DMS153 treated with DMSO at 0.1 percent for 48 hours (cell line): ENCODE measurements around the gene KSR1.
"Not testable (repeated sequence)": the region's sequence is repeated elsewhere in the genome, so short reads cannot be mapped to it uniquely, and the experiment has no call there.

ENCODE experiments used
- DNase-seq: peaks from one replicate; lab custom pipeline; 2025; ENCODE audit not compliant: unreplicated experiment; lab: John Stamatoyannopoulos, UW

The KSR1 gene

DNA sequence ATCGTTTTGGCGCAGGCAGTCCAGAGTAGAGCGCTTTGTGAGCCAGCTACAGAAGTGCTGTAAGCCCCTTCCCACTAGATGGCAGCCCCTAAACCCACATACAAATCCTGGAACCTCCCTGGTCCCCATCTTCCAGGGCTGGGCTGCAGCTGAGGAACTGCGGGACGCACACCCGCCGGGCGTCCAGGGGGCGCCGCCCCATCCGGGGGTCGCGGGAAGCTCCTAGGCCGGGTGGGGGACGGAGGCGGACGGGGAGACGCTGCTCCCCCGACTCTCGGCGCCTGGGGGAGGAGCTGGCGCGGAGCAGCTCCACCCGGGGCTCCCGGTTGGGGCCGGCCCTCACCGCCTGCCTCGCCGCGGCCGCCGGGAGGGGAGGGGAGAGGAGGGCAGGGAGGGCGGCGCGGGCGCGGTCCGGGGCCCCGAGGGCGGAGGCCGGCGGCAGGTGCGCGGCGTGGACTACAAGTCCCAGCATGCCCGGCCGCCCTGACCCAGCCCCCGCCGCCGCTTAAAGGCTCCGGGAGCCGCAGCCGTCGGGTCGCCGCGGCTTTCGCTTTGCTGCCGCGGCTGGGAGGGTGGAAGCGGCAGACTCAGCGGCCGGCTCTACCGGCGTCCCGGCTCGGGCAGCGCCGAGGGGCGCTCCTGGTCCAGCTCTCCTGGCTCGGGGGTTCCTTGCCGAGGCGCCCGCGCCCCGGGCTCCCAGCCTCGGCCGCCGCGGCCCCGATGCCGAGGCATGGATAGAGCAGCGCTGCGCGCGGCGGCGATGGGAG lies at the start of gene KSR1:
Gene KSR1, plus strand, starts transcription at position 535 of the 767 bp plus-strand sequence. Its CDS starts 196 bp downstream, at position 731.
- peak; percentile 68 for DNase-seq

DNA sequence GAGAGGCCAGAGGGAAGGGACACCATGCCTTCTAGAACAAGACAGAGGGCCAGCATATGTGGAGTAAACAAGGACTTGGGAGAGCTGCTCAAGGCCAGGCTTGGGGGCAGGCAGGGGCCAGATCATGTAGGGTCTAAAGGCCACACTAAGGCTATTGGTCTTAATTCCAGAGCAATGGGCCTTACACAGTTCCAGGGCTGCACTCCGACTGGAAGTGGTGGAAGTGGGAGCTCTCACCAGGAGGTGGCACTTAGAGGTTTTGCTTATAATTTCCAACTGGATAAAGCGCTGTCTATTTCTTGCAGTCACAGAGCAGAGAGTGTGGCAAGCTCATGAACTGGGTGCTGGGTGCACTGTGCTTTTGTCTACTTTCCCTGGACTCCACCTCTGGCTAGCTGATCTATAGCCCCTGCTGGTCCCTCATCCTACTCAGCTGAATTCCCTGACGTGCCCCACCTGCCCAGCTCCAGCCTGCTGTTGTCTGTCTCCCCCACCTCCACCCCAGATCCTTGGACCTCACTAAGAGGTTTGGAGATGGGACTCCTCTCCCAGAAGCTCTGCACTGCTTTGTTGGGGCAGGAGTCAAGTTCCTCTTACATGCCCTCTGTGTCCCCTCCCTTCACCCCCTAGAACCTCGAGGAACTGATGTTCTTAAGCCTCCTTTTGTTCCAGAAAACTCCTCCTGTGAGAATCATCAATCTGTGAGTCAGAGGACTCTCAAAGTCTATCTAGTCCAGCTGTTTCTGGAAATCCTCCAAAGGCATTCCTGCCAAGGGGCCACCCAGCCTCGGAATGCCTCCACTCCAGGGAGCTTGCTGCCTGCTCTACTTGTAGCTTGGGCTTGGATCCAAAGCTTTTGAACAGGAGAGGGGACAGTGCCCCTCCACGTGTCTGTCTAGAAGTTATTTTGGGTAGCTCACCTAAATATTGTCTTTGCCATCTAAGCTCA lies 48.1 kb upstream of the KSR1 start:
- DNase-seq, result no peak

DNA sequence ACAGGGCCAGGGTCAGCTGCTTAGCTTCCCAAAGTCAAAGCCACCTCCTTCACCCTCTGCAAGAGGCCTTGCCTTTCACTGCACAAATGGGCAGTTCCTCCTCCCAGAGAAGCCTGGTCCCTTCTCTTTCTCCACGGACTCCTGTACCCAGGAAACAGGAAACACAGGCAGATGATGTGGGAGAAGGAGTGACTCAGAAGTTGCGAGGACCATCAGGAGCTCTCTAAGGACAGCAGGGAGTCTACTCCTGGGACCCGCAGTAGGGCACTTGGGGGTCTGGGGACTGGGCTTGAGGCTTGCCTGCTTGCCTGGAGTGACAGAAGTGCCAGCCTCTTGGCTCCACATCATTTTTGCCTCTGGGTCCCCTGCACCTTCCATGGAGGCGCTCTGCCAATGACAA lies 47.4 kb upstream of the KSR1 start:
- no peak for DNase-seq

DNA sequence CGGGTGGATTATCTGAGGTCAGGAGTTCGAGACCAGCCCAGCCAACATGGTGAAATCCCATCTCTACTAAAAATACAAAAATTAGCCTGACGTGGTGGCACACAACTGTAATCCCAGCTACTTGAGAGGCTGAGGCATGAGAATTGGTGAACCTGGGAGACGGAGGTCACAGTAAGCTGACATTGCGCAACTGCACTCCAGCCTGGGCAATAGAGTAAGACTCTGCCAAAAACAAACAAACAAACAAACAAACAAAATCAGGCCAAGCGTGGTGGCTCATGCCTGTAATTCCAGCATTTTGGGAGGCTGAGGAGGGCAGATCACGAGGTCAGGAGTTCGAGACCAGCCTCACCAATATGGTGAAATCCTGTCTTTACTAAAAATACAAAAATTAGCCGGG lies 44.1 kb upstream of the KSR1 start:
- not testable (repeated sequence) for DNase-seq

DNA sequence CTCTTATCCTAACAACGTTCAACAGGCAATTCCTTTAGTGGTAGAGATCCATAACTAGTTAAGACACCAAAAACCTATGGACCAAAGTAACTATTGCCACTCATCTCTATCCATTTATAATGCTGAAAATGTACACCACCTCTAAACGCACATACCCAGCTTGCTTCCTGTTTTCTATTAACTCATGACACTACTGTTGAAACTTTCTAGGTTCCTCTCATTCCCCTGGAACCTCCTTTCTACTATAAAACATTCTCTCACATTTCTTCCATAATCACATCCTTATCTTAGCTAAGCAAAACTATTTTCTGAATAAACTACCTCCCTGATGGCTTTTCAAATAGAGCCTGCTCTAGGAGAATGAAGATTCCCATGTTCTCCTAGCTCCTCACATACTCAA lies 42.9 kb upstream of the KSR1 start:
- DNase-seq, result no peak

DNA sequence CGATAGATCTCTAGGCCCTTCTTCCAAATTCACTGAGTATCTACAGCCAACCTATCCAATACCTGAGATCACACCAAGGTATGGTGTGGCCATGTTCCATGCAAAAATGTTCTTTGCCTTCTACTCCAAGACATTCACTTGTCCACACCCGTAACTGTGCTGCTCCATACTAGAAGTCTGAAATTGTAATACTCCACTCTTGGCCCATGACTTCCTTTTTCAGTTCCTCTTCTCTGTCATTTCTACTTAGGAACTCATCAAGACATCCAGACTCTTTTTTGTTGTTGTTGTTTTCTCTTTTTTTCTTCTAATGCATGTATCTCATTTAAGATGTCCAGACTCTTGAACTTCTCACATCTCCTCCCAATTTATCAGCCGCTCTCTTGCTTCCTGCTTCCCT lies 42.5 kb upstream of the KSR1 start:
- DNase-seq, result no peak

DNA sequence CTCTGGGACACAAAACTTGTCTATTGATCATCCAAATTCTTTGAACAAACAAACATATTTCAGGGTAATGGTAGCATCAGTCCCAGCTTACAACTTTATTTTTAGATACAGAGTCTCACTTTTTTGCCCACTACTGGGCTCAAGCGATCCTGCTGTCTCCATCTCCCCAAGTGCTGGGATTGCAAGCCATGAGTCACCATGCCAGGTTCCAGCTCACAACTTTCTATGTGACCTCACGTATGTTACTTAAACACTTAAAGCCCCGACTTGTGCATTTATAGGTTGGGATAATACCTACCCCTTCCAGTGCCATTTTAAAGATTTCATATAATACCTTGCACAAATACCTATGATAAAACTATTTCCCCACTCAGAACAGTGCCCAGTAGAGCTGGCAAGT lies 42.0 kb upstream of the KSR1 start:
- DNase-seq, result no peak

DNA sequence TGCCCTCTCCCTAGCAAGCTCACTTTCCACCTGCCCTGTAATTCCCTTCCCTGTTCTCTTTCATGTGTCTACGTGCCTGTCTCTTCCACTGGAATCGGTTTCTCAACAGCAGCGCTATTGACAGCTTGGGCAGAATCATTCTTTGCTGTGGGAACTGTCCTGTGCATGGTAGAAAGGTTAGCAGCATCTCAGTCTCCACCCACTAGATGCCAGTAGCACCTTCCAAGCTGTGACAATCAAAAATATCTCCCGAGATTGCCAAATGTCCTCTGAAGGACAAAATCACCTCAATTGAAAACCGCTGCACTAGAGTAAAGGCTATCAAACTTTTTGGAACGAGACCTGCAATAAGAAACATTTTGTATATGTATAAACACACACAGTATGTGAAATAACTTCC lies 41.6 kb upstream of the KSR1 start:
- no peak for DNase-seq

DNA sequence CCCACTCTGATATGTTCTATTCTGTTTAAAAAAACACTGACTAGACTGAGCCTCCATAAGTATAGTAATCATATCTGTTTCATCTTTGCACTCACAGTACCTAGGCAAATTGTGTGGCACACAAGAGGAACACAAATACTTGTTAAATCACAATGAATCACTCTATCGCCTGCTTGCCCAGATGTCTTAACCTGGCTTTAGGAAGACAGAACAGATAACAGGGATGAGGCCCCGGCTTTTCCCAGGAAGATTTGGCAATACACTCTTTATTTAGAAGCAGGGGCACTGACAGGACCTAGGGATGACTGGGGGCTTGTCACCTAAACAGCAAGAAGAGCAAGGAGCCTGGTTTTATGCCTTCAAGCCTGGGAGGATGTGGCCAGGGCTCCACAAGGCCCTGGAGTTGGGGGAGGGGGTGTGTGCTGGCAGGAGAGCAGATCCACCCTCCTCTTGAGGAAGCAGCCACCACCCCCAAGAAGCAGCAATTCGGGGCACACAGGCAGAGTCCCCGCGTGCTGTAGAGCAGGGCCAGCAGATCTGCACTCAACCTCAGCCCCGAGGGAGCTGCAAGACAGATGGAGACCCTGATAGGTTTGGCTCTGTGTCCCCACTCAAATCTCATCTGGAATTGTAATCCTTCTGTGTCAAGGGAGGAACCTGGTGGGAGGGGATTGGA lies 41.0 kb upstream of the KSR1 start:
- DNase-seq, result no peak

DNA sequence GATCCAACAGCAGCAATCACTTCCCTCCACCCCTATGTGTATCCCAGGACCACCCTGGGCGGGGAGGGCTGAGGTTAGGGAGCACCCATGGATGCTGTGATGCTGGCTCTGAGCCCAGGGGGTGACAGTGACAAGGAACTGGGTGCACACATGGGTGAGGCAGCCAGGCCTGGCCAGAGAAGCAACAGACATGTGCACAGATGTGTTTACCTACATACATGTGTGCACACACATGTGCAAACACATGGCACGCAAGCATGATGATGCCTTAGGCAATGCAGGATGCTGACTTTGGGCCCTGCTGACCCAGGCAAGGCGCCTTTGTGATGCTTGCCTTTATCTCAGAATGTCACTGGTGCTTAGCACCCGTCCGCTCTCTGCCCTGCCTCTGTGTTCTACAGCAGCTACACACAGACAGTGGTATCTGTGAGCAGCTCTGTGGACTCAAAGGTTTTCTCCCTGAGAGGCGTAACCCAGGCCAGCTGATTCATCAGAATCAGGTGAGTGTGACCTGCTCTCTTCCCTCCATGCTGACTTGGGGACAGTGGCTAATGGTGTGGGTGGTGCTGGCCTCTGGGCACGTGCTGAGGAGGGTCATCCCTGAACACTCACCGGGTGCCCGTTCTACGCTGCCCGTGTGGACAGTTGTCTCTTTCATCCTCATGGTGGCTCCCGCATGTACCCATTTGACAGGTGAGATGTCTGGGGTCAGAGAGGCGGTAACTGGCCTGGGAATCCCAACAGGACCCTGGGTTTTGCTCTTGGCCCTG lies 38.5 kb upstream of the KSR1 start:
- no peak for DNase-seq

DNA sequence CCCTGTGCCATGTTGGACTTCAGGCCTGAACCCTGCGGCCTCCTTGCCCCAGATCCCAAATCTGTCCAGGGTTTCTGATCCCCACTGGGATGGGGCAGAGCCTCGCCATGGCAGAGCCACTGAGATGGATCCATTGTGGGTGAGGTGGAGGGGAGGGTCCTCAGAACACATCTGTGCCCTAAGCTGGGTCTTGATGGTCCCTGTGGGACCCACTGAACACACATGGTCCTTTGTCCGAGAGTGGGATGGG lies 38.0 kb upstream of the KSR1 start:
- no peak for DNase-seq

DNA sequence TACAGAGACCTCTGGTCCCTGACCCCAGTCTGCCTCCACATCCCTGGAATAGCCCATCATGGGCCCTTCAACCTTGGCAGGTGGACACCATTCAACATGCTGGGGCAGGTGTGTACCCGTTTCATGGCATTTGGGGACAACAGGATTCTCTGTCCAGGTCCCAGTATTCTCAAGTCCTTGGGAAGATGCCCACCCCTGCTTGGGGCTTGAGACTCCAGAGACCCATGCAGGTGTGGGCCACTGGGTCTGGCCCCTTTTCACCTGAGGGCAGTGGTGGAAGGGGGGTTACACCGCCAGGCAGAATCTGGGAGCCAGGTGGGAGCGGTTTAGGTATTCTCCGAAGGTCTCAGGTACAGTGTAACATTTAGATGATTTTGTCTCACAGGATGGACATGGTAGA lies 37.1 kb upstream of the KSR1 start:
- DNase-seq, result no peak

DNA sequence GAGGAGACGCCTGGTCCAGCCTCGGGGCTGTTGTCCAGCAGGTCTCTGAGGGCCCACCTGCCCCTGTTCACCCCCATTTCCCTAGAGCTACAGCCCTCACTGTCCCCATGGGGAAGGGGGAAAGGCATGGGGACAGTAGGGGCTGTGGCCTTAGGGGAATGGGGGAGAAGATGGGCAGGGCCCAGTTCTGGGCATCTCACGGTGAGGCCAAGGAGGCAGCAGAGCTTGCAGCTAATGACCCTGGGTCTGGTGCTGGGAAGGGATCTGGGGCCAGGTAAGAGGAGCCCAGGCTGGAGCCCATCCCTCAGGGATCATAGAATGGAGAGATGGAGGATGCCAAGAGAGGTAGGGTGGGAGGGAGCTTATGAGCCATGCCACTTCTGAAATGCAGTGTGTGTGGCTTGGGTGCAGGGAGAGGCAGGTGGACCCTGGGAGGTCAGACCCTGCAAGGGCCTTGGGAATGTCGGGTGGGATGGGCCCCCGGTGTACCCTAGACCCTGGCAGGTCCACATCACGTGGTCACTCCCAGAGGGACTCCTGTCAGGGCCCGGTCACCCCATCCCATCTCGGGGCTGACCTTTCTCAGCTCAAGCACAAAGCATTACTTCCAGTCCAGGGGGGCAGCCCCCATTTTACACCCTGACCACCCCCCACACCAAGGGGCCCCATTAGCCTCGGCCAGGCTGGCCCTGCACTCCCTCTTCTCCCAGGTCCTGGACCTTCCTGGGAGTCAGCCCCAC lies 35.9 kb upstream of the KSR1 start:
- no peak for DNase-seq

DNA sequence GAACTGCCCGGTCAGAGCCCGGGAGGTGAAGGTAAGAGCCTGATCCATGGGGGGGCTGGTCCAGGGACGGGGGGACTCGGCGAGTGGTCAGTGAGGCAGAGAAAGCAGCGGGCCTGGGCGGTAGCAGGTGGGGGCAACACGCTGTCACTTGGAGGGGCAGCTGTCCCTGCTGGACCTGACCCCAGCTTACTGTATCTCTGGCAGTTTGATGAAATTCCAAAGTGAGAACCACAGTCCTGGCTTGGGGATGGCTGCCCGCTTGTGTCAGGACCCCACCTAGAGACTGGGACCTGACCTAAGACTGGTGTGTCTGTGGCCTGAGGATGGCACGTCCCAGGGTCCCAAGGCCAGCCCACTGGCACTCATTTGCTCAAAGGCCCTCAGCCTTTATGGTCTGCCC lies 35.1 kb upstream of the KSR1 start:
- DNase-seq, result no peak

DNA sequence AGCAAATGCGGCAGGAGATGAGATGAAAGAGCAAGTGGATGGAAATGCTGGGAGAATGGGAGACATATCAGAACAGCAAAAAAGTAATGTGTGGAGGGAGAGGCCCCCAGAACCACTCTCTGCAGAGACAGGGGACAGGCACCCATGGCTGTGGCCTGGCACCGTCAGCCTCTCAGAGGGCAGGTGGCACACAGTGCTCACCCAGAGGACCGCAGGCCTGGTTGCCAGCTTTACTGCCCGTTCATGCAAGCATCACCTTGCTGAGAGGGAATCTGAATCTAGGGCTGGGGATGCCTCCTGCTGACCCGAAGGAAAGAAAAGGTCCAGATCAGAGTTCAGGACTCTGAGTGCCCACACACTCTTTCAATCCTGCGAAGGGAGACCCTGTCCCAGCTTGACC lies 34.6 kb upstream of the KSR1 start:
- DNase-seq, result not testable (repeated sequence)

DNA sequence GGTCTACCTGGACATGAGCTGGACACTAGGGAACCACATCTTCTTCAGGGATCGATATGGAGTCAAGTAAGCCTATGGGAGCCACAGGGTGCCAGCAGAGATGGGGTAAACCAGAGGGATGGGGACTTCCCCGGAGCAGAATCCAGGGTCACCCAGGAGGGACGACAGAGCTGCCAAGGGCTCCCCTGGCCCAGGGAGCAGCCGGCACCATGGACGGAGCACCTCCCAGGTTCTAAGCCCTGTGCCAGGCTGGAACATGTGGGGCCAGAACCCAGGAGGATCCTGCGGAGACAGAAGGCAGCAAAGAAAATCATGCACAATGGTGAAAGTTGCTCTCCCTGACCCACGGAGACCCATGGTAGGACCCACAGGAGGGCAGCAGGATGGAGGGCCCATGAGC lies 33.6 kb upstream of the KSR1 start:
- no peak for DNase-seq

DNA sequence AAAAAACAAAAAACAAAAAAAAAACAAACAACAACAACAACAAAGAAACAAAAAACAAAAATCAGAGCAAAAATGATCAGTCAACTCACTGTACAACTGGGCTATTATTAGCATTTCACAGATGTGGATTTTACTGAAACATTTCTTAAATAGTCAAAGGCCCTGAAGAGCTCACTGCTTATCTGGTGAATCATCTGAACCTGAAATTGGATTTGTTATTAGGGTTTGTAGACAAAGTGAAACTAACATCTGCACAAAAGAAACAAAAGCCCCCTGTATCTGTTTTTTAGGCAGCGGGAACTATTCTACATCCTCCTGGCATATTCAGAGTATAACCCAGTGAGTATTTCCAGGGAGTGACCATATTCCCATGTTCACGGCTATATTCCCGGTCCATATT lies 32.6 kb upstream of the KSR1 start:
- no peak for DNase-seq

DNA sequence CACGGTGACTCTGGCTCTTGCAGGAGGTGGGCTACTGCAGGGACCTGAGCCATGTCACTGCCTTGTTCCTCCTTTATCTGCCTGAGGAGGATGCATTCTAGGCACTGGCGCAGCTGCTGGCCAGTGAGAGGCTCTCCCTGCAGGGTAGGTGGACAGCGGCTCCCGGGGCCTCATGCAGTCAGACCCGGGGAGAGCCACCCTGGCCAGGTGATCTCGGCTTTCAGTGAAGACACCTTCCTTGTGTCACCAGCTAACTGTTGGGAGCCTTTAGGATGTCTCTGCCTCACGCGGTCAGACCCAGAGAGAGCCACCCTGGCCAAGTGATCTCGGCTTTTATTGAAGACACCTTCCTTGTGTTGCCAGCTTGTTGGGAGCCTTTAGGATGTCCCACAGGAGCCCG lies 31.7 kb upstream of the KSR1 start:
- DNase-seq, result no peak

DNA sequence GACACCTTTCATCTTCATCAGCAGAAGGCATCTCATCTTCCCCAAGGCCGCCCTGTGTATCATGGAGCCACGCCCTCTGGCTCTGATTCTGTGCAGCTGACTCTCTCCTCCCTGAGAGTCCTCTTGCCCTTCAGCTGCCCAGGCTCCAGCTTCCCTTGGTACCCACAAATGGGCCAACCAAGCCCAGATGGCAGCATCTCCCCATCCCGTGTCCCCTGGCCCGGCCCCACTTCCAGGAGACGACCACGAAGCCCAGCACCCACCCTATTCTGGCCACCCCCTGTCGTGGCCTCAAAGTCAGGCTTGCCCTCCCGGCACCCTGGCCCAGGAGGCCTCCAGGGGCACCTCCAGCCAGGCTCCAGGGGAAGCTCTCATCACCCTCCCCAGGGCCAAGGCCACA lies 31.3 kb upstream of the KSR1 start:
- no peak for DNase-seq

DNA sequence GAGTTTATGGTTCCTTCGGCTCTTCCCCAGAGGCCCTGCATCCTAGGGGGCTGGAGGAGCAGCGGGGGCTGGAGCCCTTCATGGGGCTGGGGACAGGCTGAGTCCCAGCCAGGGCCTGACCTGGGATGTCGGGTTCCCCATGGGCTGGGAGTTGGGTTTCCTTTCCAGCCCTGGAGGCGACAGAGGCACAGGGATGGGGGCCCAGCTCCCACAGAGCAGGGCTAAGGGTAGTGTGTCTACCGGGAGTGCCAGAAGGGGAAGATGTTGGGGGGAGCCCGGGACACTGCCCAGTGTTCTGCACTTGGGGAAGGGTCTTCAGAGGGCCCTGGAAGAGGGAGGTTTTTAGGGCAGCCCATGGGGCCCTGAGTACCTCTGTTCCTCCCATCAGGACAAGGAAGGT lies 30.7 kb upstream of the KSR1 start:
- not testable (repeated sequence) for DNase-seq

DNA sequence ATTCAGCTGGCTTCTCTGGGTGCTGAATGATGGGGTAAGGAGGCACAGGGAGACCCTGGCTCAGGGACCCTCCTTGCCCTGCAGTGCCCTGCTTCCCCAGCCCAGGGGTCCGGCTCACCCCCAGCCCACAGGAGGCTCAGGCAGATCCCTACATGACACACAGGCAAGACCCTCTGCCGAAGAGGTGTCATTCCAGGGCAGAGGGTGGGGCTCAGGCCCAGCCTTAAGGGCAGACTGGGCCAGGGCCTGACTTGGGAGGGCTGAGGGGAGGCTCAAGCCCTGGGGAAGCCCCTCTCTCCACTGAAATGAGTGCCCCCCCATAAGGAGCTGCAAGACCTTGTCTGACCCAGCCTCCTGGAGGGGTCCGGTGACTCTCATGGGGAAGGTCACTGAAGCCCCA lies 30.3 kb upstream of the KSR1 start:
- no peak for DNase-seq
